ENCODE results near the gene OPCML.

Gene OPCML

GRCh38 chr11:133501643-133502539 lies 30.4 kb downstream of the OPCML start:
- DNase-seq, result no peak

- DNase-seq, result no peak
Measured at GRCh38 chr11:133500936-133501335, 31.4 kb downstream of the OPCML start.

GRCh38 chr11:133500435-133500834 lies 31.9 kb downstream of the OPCML start:
- DNase-seq, result no peak

- DNase-seq, result no peak
Measured at GRCh38 chr11:133498969-133499368, 33.3 kb downstream of the OPCML start.

- no peak for DNase-seq
Measured at GRCh38 chr11:133497477-133498140, 34.7 kb downstream of the OPCML start.

- no peak for DNase-seq
Measured at GRCh38 chr11:133492895-133493294, 39.4 kb downstream of the OPCML start.

- DNase-seq, result no peak
Measured at GRCh38 chr11:133491680-133492383, 40.5 kb downstream of the OPCML start.

- DNase-seq, result no peak
Measured at GRCh38 chr11:133480722-133481121, 51.6 kb downstream of the OPCML start.

- DNase-seq, result no peak
Measured at GRCh38 chr11:133479209-133479608, 53.1 kb downstream of the OPCML start.

- no peak for DNase-seq
Measured at GRCh38 chr11:133477251-133477625, 55.1 kb downstream of the OPCML start.

GRCh38 chr11:133476570-133477250 lies 55.6 kb downstream of the OPCML start:
- DNase-seq, result no peak

GRCh38 chr11:133474461-133474860 lies 57.8 kb downstream of the OPCML start:
- no peak for DNase-seq

GRCh38 chr11:133467686-133468085 lies 64.6 kb downstream of the OPCML start:
- no peak for DNase-seq

GRCh38 chr11:133443206-133443747 lies 89.0 kb downstream of the OPCML start:
- DNase-seq, result no peak

- no peak for DNase-seq
Measured at GRCh38 chr11:133441964-133442660, 90.2 kb downstream of the OPCML start.

- DNase-seq, result no peak
Measured at GRCh38 chr11:133425992-133426391, 106.3 kb downstream of the OPCML start.

- no peak for DNase-seq
Measured at GRCh38 chr11:133425245-133425644, 107.1 kb downstream of the OPCML start.

- no peak for DNase-seq
Measured at GRCh38 chr11:133418218-133418617, 114.1 kb downstream of the OPCML start.

- DNase-seq, result no peak
Measured at GRCh38 chr11:133414506-133414905, 117.8 kb downstream of the OPCML start.

GRCh38 chr11:133413703-133414102 lies 118.6 kb downstream of the OPCML start:
- no peak for DNase-seq

- DNase-seq, result no peak
Measured at GRCh38 chr11:133409799-133410198, 122.5 kb downstream of the OPCML start.

- DNase-seq, result no peak
Measured at GRCh38 chr11:133408936-133409335, 123.4 kb downstream of the OPCML start.

Measured in central memory CD4-positive, alpha-beta T cell (primary cell).